ENCODE results near the gene ADRB2. TPM values are rescaled to one million over a fixed set of nuclear protein-coding genes. Genes with fewer than 3 reads are reported as not detected.
"Not testable (repeated sequence)": the region's sequence is repeated elsewhere in the genome, so short reads cannot be mapped to it uniquely, and the experiment has no call there.

Gene ADRB2
- total RNA-seq, 4 donors from 2014 or later: 10.2 to 19.5 (median 11.9) TPM

GRCh38 chr5:148796936-148797335 lies 29.5 kb upstream of the ADRB2 start:
- Histone ChIP-seq H3K36me3 (no peaks in the 10 kb centered on the region), H3K4me3 (no peak overlapping the region), H3K4me1 (peaks cover 0 to 3% (median 0%) of the 10 kb centered on the region in 3 donors), H3K9me3 (no peaks in the 10 kb centered on the region), H3K27ac (no peak overlapping the region), H3K27me3 (no peaks in the 10 kb centered on the region)
- TF ChIP-seq, protein P1, sequence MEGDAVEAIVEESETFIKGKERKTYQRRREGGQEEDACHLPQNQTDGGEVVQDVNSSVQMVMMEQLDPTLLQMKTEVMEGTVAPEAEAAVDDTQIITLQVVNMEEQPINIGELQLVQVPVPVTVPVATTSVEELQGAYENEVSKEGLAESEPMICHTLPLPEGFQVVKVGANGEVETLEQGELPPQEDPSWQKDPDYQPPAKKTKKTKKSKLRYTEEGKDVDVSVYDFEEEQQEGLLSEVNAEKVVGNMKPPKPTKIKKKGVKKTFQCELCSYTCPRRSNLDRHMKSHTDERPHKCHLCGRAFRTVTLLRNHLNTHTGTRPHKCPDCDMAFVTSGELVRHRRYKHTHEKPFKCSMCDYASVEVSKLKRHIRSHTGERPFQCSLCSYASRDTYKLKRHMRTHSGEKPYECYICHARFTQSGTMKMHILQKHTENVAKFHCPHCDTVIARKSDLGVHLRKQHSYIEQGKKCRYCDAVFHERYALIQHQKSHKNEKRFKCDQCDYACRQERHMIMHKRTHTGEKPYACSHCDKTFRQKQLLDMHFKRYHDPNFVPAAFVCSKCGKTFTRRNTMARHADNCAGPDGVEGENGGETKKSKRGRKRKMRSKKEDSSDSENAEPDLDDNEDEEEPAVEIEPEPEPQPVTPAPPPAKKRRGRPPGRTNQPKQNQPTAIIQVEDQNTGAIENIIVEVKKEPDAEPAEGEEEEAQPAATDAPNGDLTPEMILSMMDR (IDR thresholded peaks at IDR 0.05): no peak
- no peak for TF ChIP-seq POLR2A (IDR thresholded peaks at IDR 0.05)
- DNase-seq: no peak
- intact Hi-C loops (cut with DNase I): no loop called here
- 95 to 97% methylated on average over 1 of the region's 1 CpG for WGBS, 2 donors

GRCh38 chr5:148798786-148799185 lies 27.6 kb upstream of the ADRB2 start:
- no peaks in the 10 kb centered on the region for H3K36me3 ChIP-seq
- intact Hi-C loops (cut with DNase I): no loop called here
- H3K27ac ChIP-seq: no peak overlapping the region
- no peak overlapping the region for H3K4me3 ChIP-seq
- DNase-seq: no peak
- no peaks in the 10 kb centered on the region for H3K27me3 ChIP-seq
- no peaks in the 10 kb centered on the region for H3K9me3 ChIP-seq
- TF ChIP-seq, protein P1 (IDR thresholded peaks at IDR 0.05): no peak
- no peak for TF ChIP-seq POLR2A (IDR thresholded peaks at IDR 0.05)
- H3K4me1 ChIP-seq: no peaks in the 10 kb centered on the region
- 92 to 95% methylated on average over 1 of the region's 1 CpG for WGBS, 2 donors

GRCh38 chr5:148799737-148800527 lies 26.5 kb upstream of the ADRB2 start:
- Histone ChIP-seq H3K9me3 (no peaks in the 10 kb centered on the region), H3K4me3 (no peak overlapping the region), H3K4me1 (no peaks in the 10 kb centered on the region), H3K27ac (no peak overlapping the region), H3K27me3 (no peaks in the 10 kb centered on the region), H3K36me3 (no peaks in the 10 kb centered on the region)
- no peak for TF ChIP-seq POLR2A (IDR thresholded peaks at IDR 0.05)
- TF ChIP-seq, protein P1 (IDR thresholded peaks at IDR 0.05): no peak
- WGBS, 2 donors: 64 to 68% methylated on average over 9 of the region's 9 CpGs
- intact Hi-C loops (cut with DNase I): no loop called here
- no peak for DNase-seq

DNA sequence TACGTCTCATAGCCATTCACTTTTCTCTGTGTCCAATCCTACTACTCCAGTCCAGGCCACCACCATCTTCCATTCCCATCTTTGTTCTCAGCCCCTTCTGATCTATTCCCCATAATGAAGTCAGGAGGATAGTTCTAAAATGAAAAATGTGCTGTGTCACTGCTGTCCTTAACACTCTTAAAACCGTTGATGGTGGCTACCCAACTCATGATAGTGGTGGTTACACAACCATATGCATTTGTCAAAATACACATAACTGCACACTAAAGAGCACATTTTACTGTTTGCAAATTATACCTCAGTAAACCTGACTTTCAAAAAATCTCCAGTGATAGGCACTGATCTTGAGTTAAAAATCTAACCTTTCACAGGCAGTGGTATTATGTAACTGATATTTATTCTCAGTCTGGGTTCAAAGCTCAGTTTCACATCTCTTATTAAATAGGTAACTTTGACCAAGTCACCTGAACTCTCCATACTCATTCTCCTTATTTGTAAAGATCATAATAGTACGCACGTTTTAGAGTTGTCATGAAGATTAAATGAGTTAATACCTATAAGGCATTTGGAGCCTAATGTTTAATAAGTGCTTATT lies 24.6 kb upstream of the ADRB2 start:
- Histone ChIP-seq H3K4me3 (no peak overlapping the region), H3K27ac (no peak overlapping the region), H3K4me1 (peaks cover 0 to 10% (median 7%) of the 10 kb centered on the region in 3 donors), H3K27me3 (no peaks in the 10 kb centered on the region), H3K9me3 (no peaks in the 10 kb centered on the region), H3K36me3 (no peaks in the 10 kb centered on the region)
- no peak for TF ChIP-seq POLR2A (IDR thresholded peaks at IDR 0.05)
- TF ChIP-seq, protein P1 (IDR thresholded peaks at IDR 0.05): no peak
- no peak for DNase-seq
- intact Hi-C loops (cut with DNase I): no loop called here
- WGBS, 2 donors: 81 to 92% methylated on average over 4 of the region's 4 CpGs

- H3K27me3 ChIP-seq; H3K36me3 ChIP-seq; H3K27ac ChIP-seq; H3K4me3 ChIP-seq; intact Hi-C loops (cut with DNase I); H3K9me3 ChIP-seq; DNase-seq: not testable (repeated sequence)
- H3K4me1 ChIP-seq: peaks cover 0 to 25% (median 8%) of the 10 kb centered on the region in 3 donors
- 66 to 72% methylated on average over 3 of the region's 3 CpGs for WGBS, 2 donors
Measured at GRCh38 chr5:148803451-148803850, 23.0 kb upstream of the ADRB2 start.
